Pons (tissue), 1 donor: Measurements from ENCODE around the gene OR7C2.

Source experiments
- DNase-seq: peaks from one replicate; pipeline ENCODE4 v3.0.0-alpha.2; 2016; ENCODE audit warnings: low spot score

Gene OR7C2

DNA sequence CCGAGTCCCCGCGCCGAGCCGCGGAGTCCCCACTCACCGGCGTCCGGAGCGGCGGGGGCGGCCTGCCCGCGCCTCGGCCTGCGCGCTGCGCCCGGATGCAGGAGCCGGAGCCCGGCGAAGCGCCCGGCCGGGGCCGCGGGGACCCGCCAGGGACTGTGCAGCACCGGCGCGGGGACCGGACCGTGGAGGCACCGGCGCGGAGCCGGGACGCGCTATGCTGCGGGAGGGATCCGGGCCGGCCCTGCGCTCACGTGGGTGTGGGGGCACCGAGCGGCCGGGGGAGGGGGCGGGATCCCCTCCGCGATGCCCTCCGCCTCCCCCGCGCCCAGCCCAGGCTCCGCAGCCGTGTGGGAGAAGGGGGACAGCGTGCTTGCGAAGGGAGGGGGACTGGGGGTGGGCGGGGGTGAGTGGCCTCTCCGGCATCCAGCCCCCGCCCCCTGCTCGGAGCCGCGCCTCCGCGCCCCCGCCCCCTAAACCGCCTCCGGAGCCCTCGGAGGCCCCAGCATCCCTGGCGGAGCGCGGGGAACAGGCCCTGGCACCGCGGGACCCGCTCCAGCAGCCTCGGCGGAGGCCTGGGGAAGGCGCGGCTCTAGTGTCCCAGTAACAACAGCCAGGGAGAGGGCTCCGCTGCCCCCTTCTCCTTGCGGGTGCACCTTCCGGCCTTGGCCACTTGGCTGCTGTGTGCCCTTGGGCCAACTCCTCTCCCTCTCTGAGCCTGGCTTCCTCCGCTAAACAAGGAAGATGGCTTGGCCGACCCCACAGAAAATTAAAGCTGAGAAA, 38.4 kb downstream of the OR7C2 start, which contains the start of gene SLC1A6:
SLC1A6 (minus strand) TSS at position 389 of the 780 bp plus-strand sequence. CDS start 6,954 bp downstream, outside the sequence.
- DNase-seq: no peak

GRCh38 chr19:14985133-14985532, 43.8 kb downstream of the OR7C2 start:
- DNase-seq: no peak
